Measurements from ENCODE around the gene SEC63. TPM values are rescaled to one million over a fixed set of nuclear protein-coding genes. Genes with fewer than 3 reads are reported as not detected.

The SEC63 gene
- total RNA-seq, 4 donors from 2014 or later = 24.6 to 50.3 (median 28.5) TPM

DNA sequence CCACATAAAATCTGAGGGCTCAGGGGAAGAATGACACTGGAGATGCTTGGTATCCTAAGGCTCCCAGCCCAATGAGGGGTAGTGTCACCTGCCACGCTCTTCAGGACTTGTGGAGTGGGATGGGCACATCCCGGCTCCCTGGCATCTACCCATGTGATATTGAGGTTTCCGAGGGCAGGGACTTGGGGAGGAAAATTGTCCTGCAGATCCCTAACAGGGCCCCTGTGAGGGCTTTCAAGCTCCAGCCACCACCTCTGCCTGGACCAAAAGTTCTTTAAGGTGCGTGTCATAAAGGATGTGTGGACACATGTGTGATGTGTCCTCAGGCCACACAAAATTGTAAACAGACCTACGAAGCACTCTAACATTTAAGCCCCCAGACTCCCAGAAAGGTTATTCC, 136.4 kb downstream of the SEC63 start:
- DNase-seq = no peak
- intact Hi-C loops (cut with DNase I; ENCODE audit: low total_unique reads) = no loop called here
- in situ Hi-C loops (cut with MboI; ENCODE audit: low pct_ligation_motif_present in 1 of 4, low pct_unique_long_range_greater_than_20kb in 1 of 4, low sequenced_read_pairs in 3 of 4) = no loop called here
- H3K27me3 ChIP-seq = peaks cover 17% of the 10 kb centered on the region
- no peak overlapping the region for H3K4me3 ChIP-seq
- WGBS, 2 donors (ENCODE audit: low coverage in 1 of 2) = 74 to 86% methylated on average over 1 to 5 of the region's 5 CpGs
- H3K9me3 ChIP-seq = no peaks in the 10 kb centered on the region
- H3K36me3 ChIP-seq = no peaks in the 10 kb centered on the region
- no peak for TF ChIP-seq POLR2AphosphoS5 (IDR thresholded peaks at IDR 0.05)
- TF ChIP-seq, protein P1, sequence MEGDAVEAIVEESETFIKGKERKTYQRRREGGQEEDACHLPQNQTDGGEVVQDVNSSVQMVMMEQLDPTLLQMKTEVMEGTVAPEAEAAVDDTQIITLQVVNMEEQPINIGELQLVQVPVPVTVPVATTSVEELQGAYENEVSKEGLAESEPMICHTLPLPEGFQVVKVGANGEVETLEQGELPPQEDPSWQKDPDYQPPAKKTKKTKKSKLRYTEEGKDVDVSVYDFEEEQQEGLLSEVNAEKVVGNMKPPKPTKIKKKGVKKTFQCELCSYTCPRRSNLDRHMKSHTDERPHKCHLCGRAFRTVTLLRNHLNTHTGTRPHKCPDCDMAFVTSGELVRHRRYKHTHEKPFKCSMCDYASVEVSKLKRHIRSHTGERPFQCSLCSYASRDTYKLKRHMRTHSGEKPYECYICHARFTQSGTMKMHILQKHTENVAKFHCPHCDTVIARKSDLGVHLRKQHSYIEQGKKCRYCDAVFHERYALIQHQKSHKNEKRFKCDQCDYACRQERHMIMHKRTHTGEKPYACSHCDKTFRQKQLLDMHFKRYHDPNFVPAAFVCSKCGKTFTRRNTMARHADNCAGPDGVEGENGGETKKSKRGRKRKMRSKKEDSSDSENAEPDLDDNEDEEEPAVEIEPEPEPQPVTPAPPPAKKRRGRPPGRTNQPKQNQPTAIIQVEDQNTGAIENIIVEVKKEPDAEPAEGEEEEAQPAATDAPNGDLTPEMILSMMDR (IDR thresholded peaks at IDR 0.05) = no peak
- no peak for TF ChIP-seq POLR2A (IDR thresholded peaks at IDR 0.05)
- no peak for TF ChIP-seq EP300 (IDR thresholded peaks at IDR 0.05; ENCODE audit: low read depth)
- peaks cover 0 to 10% (median 0%) of the 10 kb centered on the region in 4 donors for H3K4me1 ChIP-seq
- H3K27ac ChIP-seq = peak overlapping the region in 1 of 4 donors; percentile 12

DNA sequence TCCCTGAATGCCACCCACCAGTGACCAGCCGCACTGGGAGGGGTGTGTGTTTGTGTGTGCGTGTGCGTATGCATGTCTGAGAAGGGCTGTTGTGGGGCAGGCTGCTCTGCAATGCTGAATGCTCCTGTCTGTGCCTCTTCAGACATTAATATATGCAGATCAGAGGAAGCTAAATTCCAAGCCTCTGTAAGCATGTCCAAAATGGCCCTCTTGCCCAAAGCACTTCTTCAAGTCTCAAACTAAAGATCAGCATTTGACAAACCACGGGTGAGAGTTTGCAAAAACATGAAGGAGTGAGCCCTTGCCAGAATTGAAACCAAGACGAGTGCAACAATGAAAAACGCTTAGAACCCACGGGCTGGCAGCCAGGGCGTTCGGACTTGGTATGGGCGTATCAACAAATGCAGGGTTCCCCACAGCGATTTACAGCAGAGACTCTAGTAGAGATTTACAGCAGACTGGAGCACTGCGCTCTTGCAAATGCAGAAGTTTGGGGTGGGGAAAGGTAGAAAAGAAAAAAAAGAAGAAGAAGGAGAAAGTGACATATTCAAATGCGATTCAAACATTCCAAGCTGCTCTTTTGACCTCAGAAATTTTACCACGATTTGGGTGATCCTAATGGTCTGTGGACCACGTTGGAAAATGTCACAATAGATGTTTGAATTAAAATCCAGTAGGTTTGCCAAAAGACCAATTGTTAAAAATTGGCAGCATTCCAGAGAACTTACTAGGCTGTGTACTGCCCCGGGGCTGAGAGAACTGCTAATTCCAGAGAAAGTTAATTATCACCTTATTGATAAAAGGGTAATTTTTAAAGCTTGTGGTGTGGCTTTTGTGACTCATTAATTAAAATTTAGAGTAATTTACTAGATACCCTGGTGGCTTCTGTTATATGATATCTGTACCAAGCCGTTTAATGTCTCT, 137.4 kb downstream of the SEC63 start:
- in situ Hi-C loops (cut with MboI; ENCODE audit: low pct_ligation_motif_present in 1 of 4, low pct_unique_long_range_greater_than_20kb in 1 of 4, low sequenced_read_pairs in 3 of 4) (no loop called here), intact Hi-C loops (cut with DNase I; ENCODE audit: low total_unique reads) (no loop called here)
- Histone ChIP-seq H3K4me3 (peak overlapping the region in 1 of 4 donors; percentile 30), H3K36me3 (no peaks in the 10 kb centered on the region), H3K27ac (peak overlapping the region in 1 of 4 donors; percentile 12), H3K4me1 (peaks cover 0 to 10% (median 0%) of the 10 kb centered on the region in 4 donors), H3K27me3 (peaks cover 17% of the 10 kb centered on the region), H3K9me3 (no peaks in the 10 kb centered on the region)
- TF ChIP-seq POLR2A (IDR thresholded peaks at IDR 0.05) (no peak), POLR2AphosphoS5 (IDR thresholded peaks at IDR 0.05) (no peak), EP300 (IDR thresholded peaks at IDR 0.05; ENCODE audit: low read depth) (no peak)
- TF ChIP-seq, protein P1 (IDR thresholded peaks at IDR 0.05) = no peak
- DNase-seq = no peak
- WGBS, 2 donors (ENCODE audit: low coverage in 1 of 2) = 20 to 28% methylated on average over 11 to 17 of the region's 17 CpGs

DNA sequence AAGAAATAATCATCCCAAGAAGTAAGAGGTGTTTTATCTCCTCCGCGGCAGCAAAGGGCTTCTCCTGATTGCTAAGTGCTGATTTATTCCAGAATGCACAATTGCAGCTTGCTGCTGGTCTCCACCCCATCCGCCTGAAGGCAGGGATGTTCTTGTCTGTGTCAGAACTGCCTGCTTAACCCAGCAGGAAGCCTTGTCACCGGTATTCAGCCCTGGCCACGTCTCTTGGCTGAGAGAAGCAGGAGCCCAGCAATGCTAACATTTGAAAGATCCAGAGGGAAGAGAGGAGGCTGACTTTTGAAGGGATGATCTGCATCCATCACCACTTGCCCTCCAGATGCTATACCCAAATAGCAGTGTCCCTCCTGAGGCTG, 138.1 kb downstream of the SEC63 start:
- TF ChIP-seq POLR2A (IDR thresholded peaks at IDR 0.05) (no peak), EP300 (IDR thresholded peaks at IDR 0.05; ENCODE audit: low read depth) (no peak), POLR2AphosphoS5 (IDR thresholded peaks at IDR 0.05) (no peak)
- TF ChIP-seq, protein P1 (IDR thresholded peaks at IDR 0.05) = no peak
- peaks cover 0 to 10% (median 0%) of the 10 kb centered on the region in 4 donors for H3K4me1 ChIP-seq
- intact Hi-C loops (cut with DNase I; ENCODE audit: low total_unique reads) = no loop called here

DNA sequence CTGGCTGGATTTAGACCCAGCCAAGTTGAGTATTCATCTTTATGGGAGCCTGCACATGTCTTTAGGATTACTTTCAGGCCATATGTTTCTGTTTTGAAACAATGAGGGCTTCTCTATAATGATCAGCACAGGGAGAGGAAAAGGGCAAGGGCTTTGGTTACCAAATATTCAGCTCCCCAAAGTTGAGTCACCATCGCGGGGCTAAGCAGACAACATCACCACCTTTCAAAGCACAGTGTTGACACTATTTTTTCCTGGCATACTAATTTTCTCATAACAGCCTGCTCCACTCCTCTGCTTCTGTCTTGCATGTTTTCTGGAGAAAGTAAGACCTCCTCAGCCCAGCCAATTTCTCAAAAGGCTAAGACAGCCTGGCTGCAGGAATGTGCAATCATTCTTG, 138.8 kb downstream of the SEC63 start:
- H3K9me3 ChIP-seq = no peaks in the 10 kb centered on the region
- in situ Hi-C loops (cut with MboI; ENCODE audit: low pct_ligation_motif_present in 1 of 4, low pct_unique_long_range_greater_than_20kb in 1 of 4, low sequenced_read_pairs in 3 of 4) = no loop called here
- H3K27ac ChIP-seq = no peak overlapping the region
- DNase-seq = no peak
- 90 to 94% methylated on average over 2 of the region's 2 CpGs for WGBS, 2 donors (ENCODE audit: low coverage in 1 of 2)
- TF ChIP-seq POLR2A (IDR thresholded peaks at IDR 0.05) = no peak
- no peak for TF ChIP-seq EP300 (IDR thresholded peaks at IDR 0.05; ENCODE audit: low read depth)
- TF ChIP-seq, protein P1 (IDR thresholded peaks at IDR 0.05) = no peak
- no peak for TF ChIP-seq POLR2AphosphoS5 (IDR thresholded peaks at IDR 0.05)
- peaks cover 0 to 10% (median 0%) of the 10 kb centered on the region in 4 donors for H3K4me1 ChIP-seq
- H3K4me3 ChIP-seq = no peak overlapping the region
- no peaks in the 10 kb centered on the region for H3K36me3 ChIP-seq
- H3K27me3 ChIP-seq = peaks cover 12% of the 10 kb centered on the region
- intact Hi-C loops (cut with DNase I; ENCODE audit: low total_unique reads) = no loop called here

More for the DNA sequence above, 138.1 kb downstream of the SEC63 start:
- H3K4me3 ChIP-seq = peak overlapping the region in 1 of 4 donors; percentile 30
- no peaks in the 10 kb centered on the region for H3K36me3 ChIP-seq
- no peaks in the 10 kb centered on the region for H3K9me3 ChIP-seq
- no peak overlapping the region for H3K27ac ChIP-seq
- peak; percentile 24 for DNase-seq
- in situ Hi-C loops (cut with MboI; ENCODE audit: low pct_ligation_motif_present in 1 of 4, low pct_unique_long_range_greater_than_20kb in 1 of 4, low sequenced_read_pairs in 3 of 4) = no loop called here
- WGBS, 2 donors (ENCODE audit: low coverage in 1 of 2) = 47% methylated on average over 5 of the region's 5 CpGs; no CpG with 5 or more reads in 1 of the 2 donors
- H3K27me3 ChIP-seq = peaks cover 14% of the 10 kb centered on the region
